DOHH2 (cell line): ENCODE data around the gene OSBPL3.

Source experiments
- EZH2phosphoT487 ChIP-seq: fragments of 200-600 bp; sonication (generic); IDR thresholded peaks from 2 replicates; pipeline ENCODE4 v1.6.1; 2017; ENCODE audit warnings: borderline replicate concordance, mild to moderate bottlenecking, antibody characterized with exemption, low read length, moderate library complexity, mixed read lengths
- TF ChIP-seq, protein P1 (sequence below): fragments of 200-600 bp; sonication (generic); IDR thresholded peaks from one replicate; pipeline ENCODE4 v1.5.1; 2014; ENCODE audit warnings: antibody characterized with exemption, mild to moderate bottlenecking, low read depth, low read length; ENCODE audit not compliant: poor library complexity, severe bottlenecking

DNA sequence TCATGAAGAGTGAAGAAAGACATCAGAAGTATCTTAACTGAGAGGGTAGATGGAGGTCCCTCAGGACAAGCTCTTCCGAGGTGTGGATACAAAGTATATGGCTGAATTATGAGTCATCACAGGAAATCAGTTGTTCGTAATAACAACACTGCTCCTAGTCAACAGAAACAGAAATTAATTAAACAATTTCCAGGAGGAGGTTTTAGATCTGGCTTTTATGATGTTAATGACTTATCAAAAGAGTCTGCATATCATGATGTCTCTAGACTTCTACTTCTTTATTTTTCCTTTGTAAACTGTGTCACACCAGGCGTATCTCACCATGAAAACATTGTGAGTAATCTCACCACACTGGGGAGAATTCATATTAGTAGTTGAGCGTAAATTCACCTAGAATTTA lies 31.2 kb downstream of the OSBPL3 start:
- TF ChIP-seq EZH2phosphoT487, result no peak
- TF ChIP-seq, protein P1, sequence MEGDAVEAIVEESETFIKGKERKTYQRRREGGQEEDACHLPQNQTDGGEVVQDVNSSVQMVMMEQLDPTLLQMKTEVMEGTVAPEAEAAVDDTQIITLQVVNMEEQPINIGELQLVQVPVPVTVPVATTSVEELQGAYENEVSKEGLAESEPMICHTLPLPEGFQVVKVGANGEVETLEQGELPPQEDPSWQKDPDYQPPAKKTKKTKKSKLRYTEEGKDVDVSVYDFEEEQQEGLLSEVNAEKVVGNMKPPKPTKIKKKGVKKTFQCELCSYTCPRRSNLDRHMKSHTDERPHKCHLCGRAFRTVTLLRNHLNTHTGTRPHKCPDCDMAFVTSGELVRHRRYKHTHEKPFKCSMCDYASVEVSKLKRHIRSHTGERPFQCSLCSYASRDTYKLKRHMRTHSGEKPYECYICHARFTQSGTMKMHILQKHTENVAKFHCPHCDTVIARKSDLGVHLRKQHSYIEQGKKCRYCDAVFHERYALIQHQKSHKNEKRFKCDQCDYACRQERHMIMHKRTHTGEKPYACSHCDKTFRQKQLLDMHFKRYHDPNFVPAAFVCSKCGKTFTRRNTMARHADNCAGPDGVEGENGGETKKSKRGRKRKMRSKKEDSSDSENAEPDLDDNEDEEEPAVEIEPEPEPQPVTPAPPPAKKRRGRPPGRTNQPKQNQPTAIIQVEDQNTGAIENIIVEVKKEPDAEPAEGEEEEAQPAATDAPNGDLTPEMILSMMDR, result no peak
